ENCODE data around the gene SFI1.

DNA sequence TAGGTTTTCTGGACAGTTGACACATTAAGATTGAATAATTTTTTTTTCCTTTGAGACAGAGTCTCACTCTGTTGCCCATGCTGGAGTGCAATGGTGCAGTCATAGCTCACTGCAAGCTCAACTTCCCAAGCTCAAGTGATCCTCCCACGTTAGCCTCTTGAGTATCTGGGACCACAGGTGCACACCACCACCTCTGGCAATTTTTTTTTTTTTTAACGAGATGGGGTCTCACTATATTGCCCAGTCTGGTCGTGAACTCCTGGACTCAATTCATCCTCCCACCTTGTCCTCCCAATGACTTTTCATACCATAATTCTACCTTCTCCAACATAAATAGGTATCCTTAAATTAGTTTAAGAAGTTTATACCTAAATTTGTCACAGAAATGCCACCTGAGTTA is 15.2 kb upstream of the SFI1 start:
- TF ChIP-seq, protein P1, sequence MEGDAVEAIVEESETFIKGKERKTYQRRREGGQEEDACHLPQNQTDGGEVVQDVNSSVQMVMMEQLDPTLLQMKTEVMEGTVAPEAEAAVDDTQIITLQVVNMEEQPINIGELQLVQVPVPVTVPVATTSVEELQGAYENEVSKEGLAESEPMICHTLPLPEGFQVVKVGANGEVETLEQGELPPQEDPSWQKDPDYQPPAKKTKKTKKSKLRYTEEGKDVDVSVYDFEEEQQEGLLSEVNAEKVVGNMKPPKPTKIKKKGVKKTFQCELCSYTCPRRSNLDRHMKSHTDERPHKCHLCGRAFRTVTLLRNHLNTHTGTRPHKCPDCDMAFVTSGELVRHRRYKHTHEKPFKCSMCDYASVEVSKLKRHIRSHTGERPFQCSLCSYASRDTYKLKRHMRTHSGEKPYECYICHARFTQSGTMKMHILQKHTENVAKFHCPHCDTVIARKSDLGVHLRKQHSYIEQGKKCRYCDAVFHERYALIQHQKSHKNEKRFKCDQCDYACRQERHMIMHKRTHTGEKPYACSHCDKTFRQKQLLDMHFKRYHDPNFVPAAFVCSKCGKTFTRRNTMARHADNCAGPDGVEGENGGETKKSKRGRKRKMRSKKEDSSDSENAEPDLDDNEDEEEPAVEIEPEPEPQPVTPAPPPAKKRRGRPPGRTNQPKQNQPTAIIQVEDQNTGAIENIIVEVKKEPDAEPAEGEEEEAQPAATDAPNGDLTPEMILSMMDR (IDR thresholded peaks at IDR 0.05), result no peak
- TF ChIP-seq EZH2 (IDR thresholded peaks at IDR 0.05; ENCODE audit: borderline replicate concordance, insufficient read depth, low read depth, low read length, poor library complexity, severe bottlenecking), result no peak

Measured in B cell (primary cell).